Right hindlimb (tissue), 1 donor: Measurements from ENCODE around the gene PRKN.
A peak's percentile ranks its signal among the peaks of the same experiment; 100 is the strongest.

ENCODE experiments used
- DNase-seq: peaks from one replicate; pipeline ENCODE4 v3.0.0-alpha.2; 2018

Gene PRKN

GRCh38 chr6:162165479-162165878 lies 562.1 kb downstream of the PRKN start:
- DNase-seq = no peak

DNA sequence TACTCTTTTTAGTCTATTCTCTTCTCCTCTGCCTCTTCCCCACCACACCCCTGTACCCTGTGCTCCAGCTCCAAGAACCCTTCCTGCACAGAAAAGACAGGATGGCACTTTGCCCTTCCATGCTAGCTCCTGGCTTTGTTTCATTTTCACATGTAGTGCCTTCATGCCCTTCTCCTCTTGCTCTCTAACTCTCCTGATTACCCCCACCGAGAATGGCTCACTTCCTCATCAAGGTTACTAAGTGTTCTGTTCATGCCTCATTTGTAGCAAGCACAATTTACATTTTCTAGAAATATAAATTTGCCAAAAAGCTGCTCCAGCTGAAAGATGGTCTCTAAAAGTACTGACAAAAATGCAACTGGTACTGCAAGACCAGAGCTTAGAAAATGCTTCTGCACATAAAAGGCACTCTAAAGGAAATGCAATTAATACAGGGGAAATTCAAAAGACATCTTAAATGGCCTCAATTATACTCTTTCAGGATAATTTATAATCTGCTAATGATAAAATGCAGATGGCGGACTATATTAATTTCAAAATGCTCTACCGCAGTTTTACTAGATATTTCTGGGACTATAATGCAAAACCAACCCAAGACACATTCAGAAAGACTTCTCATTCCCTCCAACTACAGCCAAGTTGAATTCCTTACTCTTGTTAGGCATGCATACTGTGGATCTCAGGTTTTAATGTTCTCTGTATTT lies 570.2 kb downstream of the PRKN start:
- DNase-seq = no peak

GRCh38 chr6:162156146-162156545 lies 571.4 kb downstream of the PRKN start:
- no peak for DNase-seq

DNA sequence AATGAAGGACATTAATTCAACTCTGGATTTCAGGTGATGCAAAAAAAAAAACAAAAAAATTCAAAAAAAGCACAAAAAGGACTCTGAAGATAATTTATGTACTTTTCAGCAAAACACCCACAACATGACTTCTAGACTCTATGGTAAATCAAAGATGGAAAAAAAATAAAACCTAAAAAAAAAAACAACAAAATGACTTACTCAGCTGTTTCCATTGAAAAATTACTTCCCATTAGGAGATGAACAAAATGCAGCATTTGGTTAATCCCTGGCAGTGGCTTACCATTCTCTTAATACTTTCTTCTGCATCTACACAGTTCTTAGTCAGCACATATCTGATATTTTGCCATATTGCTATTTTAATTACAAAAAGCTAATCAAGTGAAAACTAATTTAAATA lies 572.6 kb downstream of the PRKN start:
- DNase-seq = no peak

DNA sequence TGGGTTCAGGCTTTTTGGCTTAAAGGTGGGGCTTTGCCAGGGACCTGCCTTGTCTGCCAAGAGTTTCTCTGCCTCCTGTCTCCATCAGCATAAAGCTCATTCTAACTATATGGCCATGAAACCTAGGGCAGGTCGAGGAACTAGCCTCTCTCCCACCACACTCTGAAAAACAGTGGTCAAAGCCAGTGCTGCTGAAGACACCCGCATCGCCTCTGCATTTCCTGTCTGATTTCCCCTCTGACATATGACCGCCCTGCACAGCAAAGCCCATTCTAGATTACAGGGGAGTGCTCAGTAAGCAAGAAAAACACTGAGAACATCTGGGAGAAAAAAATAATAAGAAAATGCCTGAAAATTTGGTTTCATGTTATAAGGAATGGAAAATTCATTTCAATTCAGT lies 573.6 kb downstream of the PRKN start:
- no peak for DNase-seq

GRCh38 chr6:162153120-162153519 lies 574.4 kb downstream of the PRKN start:
- DNase-seq = no peak

DNA sequence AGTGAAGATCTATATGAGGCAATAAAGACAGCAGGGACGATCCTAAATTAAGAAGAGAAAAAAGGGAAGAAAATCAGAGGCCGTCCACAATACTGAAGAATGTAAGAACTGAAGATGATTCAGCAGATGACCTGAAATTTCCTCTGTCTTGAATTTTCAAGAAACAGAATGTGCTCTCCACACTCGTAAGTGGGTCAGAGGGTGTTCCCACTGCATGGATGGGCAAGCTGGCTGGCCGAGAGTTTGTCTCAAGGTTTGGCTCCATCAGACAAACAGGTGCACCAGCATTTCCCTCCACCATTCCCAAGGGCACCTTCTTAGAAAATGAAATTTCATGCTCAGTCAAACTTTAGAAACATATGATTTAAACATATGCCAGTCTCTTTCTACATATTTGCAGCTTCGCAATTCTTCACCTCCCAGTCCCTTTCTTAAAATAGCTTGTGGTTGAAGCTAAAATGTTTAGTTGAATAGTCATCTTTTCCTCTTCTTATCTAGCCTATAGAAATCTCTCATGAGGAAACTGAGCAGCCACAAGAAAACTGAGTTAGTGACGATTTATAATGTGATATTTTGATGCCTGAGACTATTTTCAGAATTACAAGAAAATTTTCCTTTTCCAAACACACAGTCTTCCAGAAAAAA lies 576.4 kb downstream of the PRKN start:
- DNase-seq = peak; percentile 17

DNA sequence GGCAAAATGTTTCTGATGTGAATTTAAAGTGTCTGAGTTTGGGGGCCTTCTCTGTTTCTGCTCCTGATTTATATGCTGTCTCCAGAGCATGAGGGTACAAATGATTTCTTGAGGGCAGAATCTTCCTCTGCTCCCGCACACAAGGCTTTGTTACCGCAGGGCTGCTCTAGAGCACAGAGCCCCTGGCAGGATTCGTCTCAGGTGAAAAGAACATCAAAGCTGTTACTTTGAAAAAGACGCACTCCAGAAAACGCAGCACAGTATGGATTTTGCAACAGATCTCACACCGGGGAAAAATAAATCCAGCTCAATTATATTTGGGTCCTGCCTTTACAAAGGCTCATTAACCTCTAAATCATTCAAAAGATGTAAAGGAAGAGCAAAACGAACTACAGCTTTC lies 577.3 kb downstream of the PRKN start:
- no peak for DNase-seq

- no peak for DNase-seq
Measured at GRCh38 chr6:162149786-162150185, 577.8 kb downstream of the PRKN start.

DNA sequence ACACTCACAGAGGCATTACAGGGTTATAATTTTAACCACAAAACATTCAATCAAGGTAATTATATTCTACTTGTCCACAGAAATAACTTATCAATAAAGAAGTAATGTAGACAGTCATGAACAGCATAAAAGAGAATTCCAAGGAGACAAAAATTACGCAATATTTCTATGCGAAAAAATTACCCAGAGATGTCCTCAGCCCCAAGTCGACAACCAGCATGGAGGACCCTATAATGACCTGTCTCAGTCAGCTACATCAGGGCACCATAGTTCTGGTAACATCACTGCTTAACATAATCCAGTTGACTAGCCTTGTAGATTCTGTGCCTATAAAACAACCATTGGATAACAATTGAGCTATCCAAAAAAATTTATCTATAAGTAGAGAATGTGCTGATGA lies 579.8 kb downstream of the PRKN start:
- DNase-seq = no peak

- no peak for DNase-seq
Measured at GRCh38 chr6:162147281-162147680, 580.3 kb downstream of the PRKN start.

DNA sequence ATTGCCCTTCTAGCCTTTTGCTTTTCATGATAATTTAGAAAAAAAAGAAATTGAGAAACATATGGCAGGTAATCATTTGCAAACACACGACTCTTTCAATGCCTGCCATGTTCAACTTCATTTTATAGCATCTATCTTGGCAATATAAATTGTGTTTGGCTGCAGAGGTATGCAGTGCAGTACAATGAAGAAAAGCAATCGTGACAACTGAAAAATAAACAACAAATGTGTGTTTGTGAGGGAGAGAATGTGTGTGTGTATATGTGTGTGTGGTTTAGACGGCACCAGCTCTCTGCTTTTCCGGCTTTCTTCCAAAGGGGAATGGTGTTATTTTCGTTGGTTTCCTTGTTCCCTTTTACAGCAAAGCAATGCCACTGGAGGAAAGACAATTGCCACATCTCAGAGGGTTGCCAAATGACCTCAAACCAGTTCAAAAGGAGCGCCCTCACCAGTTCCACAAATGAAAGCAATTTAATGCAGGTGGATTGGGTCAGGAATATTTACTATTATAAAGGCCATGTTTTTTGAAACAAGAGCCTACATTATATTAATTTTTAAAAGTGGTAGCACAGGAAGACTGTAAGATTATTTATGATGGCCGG lies 587.2 kb downstream of the PRKN start:
- DNase-seq = no peak

GRCh38 chr6:162125659-162126058 lies 601.9 kb downstream of the PRKN start:
- DNase-seq = no peak

DNA sequence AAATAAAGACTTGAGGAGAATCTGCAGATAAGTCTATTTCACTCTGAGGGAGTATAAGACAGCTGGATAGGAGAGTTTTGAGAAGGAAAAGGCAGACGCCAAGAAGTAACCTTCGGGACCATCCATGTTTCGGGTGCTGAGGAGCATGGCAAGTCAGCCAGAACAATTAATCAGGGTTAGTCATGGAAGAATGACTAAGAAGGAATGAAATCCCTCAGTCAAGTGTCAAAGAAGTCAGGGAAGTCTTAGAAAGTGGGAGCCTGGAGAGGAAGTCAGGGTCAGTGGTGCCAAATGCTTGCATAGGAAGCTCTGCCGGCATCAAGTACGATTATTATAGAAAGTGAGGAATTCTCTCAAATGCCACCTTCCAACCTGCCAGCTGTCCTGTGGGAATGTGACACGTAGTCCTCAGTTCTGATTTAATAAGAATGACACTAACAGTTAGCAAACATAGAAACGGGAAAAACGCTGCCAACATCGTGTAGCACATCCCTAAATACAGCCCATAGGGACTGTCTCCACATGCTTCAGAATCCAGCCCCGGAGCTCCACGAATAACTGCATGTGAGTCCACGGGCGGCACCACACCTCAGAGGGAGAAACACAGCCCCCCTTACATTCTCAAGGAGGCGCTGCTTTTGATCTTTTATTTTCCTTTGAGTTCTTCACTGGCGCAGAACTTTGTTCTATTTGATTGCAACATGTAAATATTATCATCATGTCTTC lies 602.7 kb downstream of the PRKN start:
- no peak for DNase-seq

DNA sequence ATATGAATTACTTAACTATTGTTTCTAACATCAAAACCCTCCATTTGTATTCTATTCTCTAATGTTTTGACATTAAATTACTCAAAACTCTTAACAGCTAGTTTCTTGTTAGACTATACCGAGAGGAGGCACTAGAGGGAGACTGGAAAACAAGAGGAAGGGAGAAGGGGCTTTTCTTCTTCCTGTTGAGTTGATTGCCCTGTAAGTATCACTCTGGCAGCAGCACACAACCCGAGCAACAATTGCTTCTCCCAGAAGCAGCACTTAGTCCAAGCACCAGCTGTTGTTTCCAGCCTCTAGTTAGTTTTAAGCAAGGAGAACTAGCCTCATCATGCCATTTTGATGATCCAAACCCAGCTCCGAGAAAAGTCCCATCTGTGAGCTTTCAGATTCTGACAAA lies 603.8 kb downstream of the PRKN start:
- DNase-seq = no peak

- DNase-seq = peak; percentile 50
Measured at GRCh38 chr6:162119341-162119740, 608.2 kb downstream of the PRKN start.

GRCh38 chr6:162118706-162119105 lies 608.9 kb downstream of the PRKN start:
- no peak for DNase-seq

DNA sequence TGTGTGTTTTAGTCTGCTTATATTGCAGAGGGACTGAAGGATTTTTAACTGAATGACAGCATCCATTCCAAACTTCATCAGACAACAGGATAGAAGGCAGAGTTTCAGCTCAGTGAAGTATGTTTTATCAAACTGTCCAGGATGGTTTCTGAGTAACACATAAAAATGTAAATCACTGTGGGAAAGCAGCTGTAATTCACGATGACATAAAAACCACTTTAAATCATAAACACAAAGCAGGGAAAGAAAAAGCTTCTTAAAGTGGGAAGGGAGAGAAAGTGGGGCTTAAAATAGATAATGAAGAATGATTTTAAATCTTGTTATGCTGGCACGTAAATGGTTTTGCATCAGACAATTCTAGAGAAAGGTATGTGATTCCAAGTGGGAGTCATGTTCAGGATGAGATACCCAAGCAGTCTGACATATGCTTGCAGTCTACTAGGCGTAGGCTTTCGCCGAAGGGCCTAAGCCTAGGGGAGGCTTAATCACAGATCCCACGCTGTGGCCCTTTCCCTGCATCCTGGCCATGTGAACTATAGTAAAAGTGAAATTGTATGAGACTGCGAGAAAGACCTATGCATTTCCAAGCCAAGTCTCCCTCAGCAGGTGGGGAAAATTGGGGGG lies 610.6 kb downstream of the PRKN start:
- no peak for DNase-seq

GRCh38 chr6:162109480-162110050 lies 618.0 kb downstream of the PRKN start:
- no peak for DNase-seq

DNA sequence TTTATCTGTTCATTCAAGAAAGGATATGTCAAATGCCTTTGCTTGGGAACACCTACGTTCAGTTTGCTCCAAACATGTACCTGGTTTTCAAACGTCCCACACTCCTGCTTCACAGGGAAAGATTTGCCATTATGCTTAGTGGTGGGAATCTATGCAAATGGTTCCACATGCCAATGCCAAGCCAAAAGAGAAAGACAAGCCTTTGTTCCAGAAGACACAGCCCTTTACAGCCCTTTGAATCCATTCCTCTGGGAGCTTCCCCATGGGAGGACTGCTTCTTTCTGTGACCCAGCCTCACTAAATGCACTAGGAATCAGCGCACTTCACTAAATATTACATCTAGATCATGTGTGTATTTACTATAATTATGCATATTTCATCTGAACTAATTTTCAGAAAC lies 619.5 kb downstream of the PRKN start:
- DNase-seq = no peak

GRCh38 chr6:162100096-162100495 lies 627.5 kb downstream of the PRKN start:
- no peak for DNase-seq

GRCh38 chr6:162099685-162100084 lies 627.9 kb downstream of the PRKN start:
- no peak for DNase-seq
